ENCODE results near the gene MYO10.

Gene MYO10

GRCh38 chr5:16914108-16914435, 22.0 kb downstream of the MYO10 start:
- ATAC-seq: no peak

DNA sequence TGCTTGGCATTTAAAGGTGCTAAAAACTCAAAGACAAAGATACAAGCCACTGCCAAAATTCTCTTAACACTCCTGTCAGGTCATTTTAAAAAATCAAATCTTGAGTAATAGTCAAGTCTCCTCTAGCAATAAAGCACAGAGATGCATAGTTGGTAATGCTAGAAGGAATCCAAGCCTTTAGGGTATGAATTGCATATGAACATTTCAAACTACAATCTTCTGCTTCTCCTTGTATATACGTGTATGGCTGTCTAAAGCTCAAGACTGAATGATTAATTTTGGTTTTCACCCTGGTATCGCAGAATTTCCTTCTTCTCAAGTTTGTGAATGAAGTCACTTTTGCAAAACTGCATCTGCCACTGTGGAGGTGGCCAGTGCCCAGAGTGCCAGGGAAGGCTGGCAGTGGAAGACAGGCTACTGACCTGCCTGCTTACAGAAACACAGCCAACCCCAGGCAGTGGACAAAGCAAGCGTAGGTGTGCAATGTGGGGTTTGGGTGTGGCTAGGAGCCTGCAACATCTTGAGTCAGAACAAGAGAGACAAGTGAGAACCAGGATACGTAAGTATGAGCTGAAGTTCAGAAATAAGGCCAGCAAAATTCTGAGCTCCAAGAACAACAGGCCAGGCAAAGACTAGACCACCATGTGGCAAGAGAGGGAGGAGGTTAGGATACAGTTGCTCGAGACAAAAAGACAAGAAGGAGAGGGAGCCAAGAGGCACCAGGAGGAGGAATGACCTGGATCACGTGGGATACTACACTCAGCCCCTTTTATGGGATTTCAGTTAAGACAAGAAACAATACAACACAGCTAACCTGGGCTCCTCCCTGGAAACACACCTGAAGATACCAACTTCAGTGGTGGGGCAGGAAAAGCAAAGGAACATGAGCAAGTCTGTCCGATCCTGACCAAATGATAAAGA, 22.6 kb downstream of the MYO10 start:
- peak; percentile 23; the same call in 2 of the 3 replicates for ATAC-seq
- no peak for TF ChIP-seq POU6F1 (CRISPR knock-in tag; IDR thresholded peaks at IDR 0.05; ENCODE audit: borderline replicate concordance, low read depth)
- no peak for TF ChIP-seq OSR1 (CRISPR knock-in tag; IDR thresholded peaks at IDR 0.05)
- TF ChIP-seq GLIS3 (CRISPR knock-in tag; IDR thresholded peaks at IDR 0.05): no peak
- no peak for TF ChIP-seq ZNF70 (CRISPR knock-in tag; IDR thresholded peaks at IDR 0.05)
- no peak for TF ChIP-seq TCF4 (CRISPR knock-in tag; IDR thresholded peaks at IDR 0.05; ENCODE audit: borderline replicate concordance)
- TF ChIP-seq, protein P1, sequence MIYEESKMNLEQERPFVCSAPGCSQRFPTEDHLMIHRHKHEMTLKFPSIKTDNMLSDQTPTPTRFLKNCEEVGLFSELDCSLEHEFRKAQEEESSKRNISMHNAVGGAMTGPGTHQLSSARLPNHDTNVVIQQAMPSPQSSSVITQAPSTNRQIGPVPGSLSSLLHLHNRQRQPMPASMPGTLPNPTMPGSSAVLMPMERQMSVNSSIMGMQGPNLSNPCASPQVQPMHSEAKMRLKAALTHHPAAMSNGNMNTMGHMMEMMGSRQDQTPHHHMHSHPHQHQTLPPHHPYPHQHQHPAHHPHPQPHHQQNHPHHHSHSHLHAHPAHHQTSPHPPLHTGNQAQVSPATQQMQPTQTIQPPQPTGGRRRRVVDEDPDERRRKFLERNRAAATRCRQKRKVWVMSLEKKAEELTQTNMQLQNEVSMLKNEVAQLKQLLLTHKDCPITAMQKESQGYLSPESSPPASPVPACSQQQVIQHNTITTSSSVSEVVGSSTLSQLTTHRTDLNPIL (CRISPR knock-in tag; IDR thresholded peaks at IDR 0.05; ENCODE audit: low read depth): no peak
- TF ChIP-seq CSDC2 (CRISPR knock-in tag; IDR thresholded peaks at IDR 0.05): no peak
- no peak for TF ChIP-seq TOX (CRISPR knock-in tag; IDR thresholded peaks at IDR 0.05; ENCODE audit: borderline replicate concordance)
- TF ChIP-seq ZNF8 (CRISPR knock-in tag; IDR thresholded peaks at IDR 0.05): no peak
- TF ChIP-seq RARB (CRISPR knock-in tag; IDR thresholded peaks at IDR 0.05): no peak
- TF ChIP-seq, protein P2, sequence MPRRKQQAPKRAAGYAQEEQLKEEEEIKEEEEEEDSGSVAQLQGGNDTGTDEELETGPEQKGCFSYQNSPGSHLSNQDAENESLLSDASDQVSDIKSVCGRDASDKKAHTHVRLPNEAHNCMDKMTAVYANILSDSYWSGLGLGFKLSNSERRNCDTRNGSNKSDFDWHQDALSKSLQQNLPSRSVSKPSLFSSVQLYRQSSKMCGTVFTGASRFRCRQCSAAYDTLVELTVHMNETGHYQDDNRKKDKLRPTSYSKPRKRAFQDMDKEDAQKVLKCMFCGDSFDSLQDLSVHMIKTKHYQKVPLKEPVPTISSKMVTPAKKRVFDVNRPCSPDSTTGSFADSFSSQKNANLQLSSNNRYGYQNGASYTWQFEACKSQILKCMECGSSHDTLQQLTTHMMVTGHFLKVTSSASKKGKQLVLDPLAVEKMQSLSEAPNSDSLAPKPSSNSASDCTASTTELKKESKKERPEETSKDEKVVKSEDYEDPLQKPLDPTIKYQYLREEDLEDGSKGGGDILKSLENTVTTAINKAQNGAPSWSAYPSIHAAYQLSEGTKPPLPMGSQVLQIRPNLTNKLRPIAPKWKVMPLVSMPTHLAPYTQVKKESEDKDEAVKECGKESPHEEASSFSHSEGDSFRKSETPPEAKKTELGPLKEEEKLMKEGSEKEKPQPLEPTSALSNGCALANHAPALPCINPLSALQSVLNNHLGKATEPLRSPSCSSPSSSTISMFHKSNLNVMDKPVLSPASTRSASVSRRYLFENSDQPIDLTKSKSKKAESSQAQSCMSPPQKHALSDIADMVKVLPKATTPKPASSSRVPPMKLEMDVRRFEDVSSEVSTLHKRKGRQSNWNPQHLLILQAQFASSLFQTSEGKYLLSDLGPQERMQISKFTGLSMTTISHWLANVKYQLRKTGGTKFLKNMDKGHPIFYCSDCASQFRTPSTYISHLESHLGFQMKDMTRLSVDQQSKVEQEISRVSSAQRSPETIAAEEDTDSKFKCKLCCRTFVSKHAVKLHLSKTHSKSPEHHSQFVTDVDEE (CRISPR knock-in tag; IDR thresholded peaks at IDR 0.05): no peak
- TF ChIP-seq SNAI2 (CRISPR knock-in tag; IDR thresholded peaks at IDR 0.05): no peak
- no peak for TF ChIP-seq ISL1 (CRISPR knock-in tag; IDR thresholded peaks at IDR 0.05)
- no peak for TF ChIP-seq ESRRG (CRISPR knock-in tag; IDR thresholded peaks at IDR 0.05)
- TF ChIP-seq ZFP3 (CRISPR knock-in tag; IDR thresholded peaks at IDR 0.05): no peak

More at GRCh38 chr5:16914108-16914435, 22.0 kb downstream of the MYO10 start:
- TF ChIP-seq SNAI2 (CRISPR knock-in tag; IDR thresholded peaks at IDR 0.05) (no peak), PPARA (CRISPR knock-in tag; IDR thresholded peaks at IDR 0.05; ENCODE audit: borderline replicate concordance) (no peak), POU6F1 (CRISPR knock-in tag; IDR thresholded peaks at IDR 0.05; ENCODE audit: borderline replicate concordance, low read depth) (no peak), ZC3H10 (CRISPR knock-in tag; IDR thresholded peaks at IDR 0.05) (no peak), ARNTL (CRISPR knock-in tag; IDR thresholded peaks at IDR 0.05; ENCODE audit: borderline replicate concordance, low read depth) (no peak), TCF4 (CRISPR knock-in tag; IDR thresholded peaks at IDR 0.05; ENCODE audit: borderline replicate concordance) (no peak), ISL1 (CRISPR knock-in tag; IDR thresholded peaks at IDR 0.05) (no peak)
- TF ChIP-seq, protein P1 (CRISPR knock-in tag; IDR thresholded peaks at IDR 0.05; ENCODE audit: low read depth): no peak
- TF ChIP-seq, protein P3, sequence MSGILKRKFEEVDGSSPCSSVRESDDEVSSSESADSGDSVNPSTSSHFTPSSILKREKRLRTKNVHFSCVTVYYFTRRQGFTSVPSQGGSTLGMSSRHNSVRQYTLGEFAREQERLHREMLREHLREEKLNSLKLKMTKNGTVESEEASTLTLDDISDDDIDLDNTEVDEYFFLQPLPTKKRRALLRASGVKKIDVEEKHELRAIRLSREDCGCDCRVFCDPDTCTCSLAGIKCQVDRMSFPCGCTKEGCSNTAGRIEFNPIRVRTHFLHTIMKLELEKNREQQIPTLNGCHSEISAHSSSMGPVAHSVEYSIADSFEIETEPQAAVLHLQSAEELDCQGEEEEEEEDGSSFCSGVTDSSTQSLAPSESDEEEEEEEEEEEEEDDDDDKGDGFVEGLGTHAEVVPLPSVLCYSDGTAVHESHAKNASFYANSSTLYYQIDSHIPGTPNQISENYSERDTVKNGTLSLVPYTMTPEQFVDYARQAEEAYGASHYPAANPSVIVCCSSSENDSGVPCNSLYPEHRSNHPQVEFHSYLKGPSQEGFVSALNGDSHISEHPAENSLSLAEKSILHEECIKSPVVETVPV (CRISPR knock-in tag; IDR thresholded peaks at IDR 0.05): no peak
